ENCODE data around the gene SPSB4.

- TF ChIP-seq, protein P1, sequence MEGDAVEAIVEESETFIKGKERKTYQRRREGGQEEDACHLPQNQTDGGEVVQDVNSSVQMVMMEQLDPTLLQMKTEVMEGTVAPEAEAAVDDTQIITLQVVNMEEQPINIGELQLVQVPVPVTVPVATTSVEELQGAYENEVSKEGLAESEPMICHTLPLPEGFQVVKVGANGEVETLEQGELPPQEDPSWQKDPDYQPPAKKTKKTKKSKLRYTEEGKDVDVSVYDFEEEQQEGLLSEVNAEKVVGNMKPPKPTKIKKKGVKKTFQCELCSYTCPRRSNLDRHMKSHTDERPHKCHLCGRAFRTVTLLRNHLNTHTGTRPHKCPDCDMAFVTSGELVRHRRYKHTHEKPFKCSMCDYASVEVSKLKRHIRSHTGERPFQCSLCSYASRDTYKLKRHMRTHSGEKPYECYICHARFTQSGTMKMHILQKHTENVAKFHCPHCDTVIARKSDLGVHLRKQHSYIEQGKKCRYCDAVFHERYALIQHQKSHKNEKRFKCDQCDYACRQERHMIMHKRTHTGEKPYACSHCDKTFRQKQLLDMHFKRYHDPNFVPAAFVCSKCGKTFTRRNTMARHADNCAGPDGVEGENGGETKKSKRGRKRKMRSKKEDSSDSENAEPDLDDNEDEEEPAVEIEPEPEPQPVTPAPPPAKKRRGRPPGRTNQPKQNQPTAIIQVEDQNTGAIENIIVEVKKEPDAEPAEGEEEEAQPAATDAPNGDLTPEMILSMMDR (IDR thresholded peaks at IDR 0.05): no peak
- TF ChIP-seq POLR2A (IDR thresholded peaks at IDR 0.05) (no peak), POLR2AphosphoS5 (IDR thresholded peaks at IDR 0.05; ENCODE audit: insufficient read depth in 1 of 2, low read depth in 1 of 2) (no peak)
Measured at GRCh38 chr3:141112686-141113297, 61.6 kb downstream of the SPSB4 start.

Data from vagina (tissue), 2 donors.